ENCODE measurements around the gene SH2D4B. TPM values are rescaled to one million over a fixed set of nuclear protein-coding genes. Genes with fewer than 3 reads are reported as not detected.

Gene SH2D4B
- total RNA-seq, 2 experiments from 2014 or later = 0.03 TPM; not detected in 1

DNA sequence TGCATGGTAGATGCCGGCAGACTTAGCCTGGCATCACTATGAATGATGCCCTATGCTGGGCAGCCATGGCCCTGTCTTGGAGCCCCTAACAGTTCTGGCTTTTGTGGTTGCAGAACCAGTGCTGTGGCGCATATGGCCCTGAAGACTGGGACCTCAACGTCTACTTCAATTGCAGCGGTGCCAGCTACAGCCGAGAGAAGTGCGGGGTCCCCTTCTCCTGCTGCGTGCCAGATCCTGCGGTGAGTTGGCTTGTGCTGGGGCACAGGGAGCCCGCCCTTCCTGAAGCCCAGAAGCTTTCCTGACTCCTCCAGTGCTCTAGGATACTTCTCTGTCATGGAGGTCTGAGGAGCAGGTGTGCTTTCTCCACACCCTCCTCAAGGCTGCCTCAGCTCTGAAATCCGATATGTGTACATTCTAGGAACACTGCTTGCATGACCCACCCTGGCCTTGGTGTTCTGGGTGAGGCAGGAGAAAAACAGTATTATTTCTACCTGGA, 25.6 kb upstream of the SH2D4B start:
- Histone ChIP-seq H3K4me3 (ENCODE audit: low read depth, low read length, poor library complexity, severe bottlenecking) (no peak overlapping the region), H3K4me1 (ENCODE audit: insufficient read depth, low read length, poor library complexity, severe bottlenecking) (no peaks in the 10 kb centered on the region), H3K79me2 (ENCODE audit: insufficient read depth, low read depth, low read length) (no peaks in the 10 kb centered on the region), H3K9me2 (ENCODE audit: insufficient read depth, low read length) (no peaks in the 10 kb centered on the region), H3K4me2 (ENCODE audit: low read length) (no peak overlapping the region), H3K27ac (ENCODE audit: low read depth, low read length, poor library complexity, severe bottlenecking) (no peak overlapping the region), H4K20me1 (ENCODE audit: insufficient read depth, low read length) (no peaks in the 10 kb centered on the region), H2AFZ (ENCODE audit: low read length) (no peak overlapping the region), H3K36me3 (ENCODE audit: insufficient read depth, low read length) (peaks cover 88% of the 10 kb centered on the region), H3K9me3 (ENCODE audit: low read length) (no peaks in the 10 kb centered on the region)
- POLR2A ChIA-PET = interaction anchor here (0.6 kb wide), 1 partner anchor 28 kb away, joined by 3 read pairs; no protein-coding TSS in a partner anchor
- intact Hi-C loops (cut with micrococcal nuclease; ENCODE audit: unreplicated experiment) = no loop called here
- TF ChIP-seq, protein P1, sequence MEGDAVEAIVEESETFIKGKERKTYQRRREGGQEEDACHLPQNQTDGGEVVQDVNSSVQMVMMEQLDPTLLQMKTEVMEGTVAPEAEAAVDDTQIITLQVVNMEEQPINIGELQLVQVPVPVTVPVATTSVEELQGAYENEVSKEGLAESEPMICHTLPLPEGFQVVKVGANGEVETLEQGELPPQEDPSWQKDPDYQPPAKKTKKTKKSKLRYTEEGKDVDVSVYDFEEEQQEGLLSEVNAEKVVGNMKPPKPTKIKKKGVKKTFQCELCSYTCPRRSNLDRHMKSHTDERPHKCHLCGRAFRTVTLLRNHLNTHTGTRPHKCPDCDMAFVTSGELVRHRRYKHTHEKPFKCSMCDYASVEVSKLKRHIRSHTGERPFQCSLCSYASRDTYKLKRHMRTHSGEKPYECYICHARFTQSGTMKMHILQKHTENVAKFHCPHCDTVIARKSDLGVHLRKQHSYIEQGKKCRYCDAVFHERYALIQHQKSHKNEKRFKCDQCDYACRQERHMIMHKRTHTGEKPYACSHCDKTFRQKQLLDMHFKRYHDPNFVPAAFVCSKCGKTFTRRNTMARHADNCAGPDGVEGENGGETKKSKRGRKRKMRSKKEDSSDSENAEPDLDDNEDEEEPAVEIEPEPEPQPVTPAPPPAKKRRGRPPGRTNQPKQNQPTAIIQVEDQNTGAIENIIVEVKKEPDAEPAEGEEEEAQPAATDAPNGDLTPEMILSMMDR (conservative IDR thresholded peaks at IDR 0.05; ENCODE audit: low read length) = no peak
- TF ChIP-seq EZH2phosphoT487 (IDR thresholded peaks at IDR 0.05; ENCODE audit: borderline replicate concordance, low read depth, low read length) = no peak
- CTCF ChIA-PET (ENCODE audit: unreplicated experiment) = interaction anchor here (0.6 kb wide), 1 partner anchor 10 kb away, joined by 3 read pairs; no protein-coding TSS in a partner anchor
- no TSS peak for BruUV-seq (replicated peaks)
- DNase-seq (ENCODE audit: low spot score) = no peak

DNA sequence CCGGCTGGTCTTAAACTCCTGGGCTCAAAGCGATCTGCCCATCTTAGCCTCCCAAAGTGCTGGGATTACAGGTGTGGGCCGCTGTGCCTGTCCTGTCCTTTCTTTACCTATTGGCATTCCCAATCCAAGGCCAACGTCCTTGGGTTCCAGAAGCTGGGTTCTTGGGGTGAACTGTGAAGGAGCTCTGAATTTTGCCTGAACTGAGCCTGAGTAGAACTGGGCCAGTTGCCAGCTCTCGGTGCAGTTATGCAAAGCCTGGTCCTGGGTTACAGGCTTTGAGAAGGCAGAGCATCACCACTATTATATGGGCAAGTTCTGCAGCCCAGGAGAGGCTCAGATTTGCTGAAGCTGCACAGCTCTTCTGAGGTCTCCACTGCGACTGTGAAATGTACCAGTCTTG, 24.6 kb upstream of the SH2D4B start:
- Histone ChIP-seq H3K9me3 (ENCODE audit: low read length) (no peaks in the 10 kb centered on the region), H3K4me2 (ENCODE audit: low read length) (no peak overlapping the region), H3K79me2 (ENCODE audit: insufficient read depth, low read depth, low read length) (no peaks in the 10 kb centered on the region), H3K9me2 (ENCODE audit: insufficient read depth, low read length) (no peaks in the 10 kb centered on the region), H3K27ac (ENCODE audit: low read depth, low read length, poor library complexity, severe bottlenecking) (no peak overlapping the region), H3K36me3 (ENCODE audit: insufficient read depth, low read length) (peaks cover 91% of the 10 kb centered on the region), H4K20me1 (ENCODE audit: insufficient read depth, low read length) (no peaks in the 10 kb centered on the region), H3K4me1 (ENCODE audit: insufficient read depth, low read length, poor library complexity, severe bottlenecking) (no peaks in the 10 kb centered on the region), H3K4me3 (ENCODE audit: low read depth, low read length, poor library complexity, severe bottlenecking) (no peak overlapping the region), H2AFZ (ENCODE audit: low read length) (no peak overlapping the region)
- no peak for DNase-seq (ENCODE audit: low spot score)
- no TSS peak for BruUV-seq (replicated peaks)
- ChIA-PET POLR2A (interaction anchor here (0.6 kb wide), 1 partner anchor 1044 kb away, joined by 3 read pairs; no protein-coding TSS in a partner anchor), CTCF (ENCODE audit: unreplicated experiment) (interaction anchor here (1.3 kb wide), 1 partner anchor 7 kb away, joined by 3 read pairs; no protein-coding TSS in a partner anchor)
- no peak for TF ChIP-seq EZH2phosphoT487 (IDR thresholded peaks at IDR 0.05; ENCODE audit: borderline replicate concordance, low read depth, low read length)
- TF ChIP-seq, protein P1 (conservative IDR thresholded peaks at IDR 0.05; ENCODE audit: low read length) = no peak
- intact Hi-C loops (cut with micrococcal nuclease; ENCODE audit: unreplicated experiment) = no loop called here

DNA sequence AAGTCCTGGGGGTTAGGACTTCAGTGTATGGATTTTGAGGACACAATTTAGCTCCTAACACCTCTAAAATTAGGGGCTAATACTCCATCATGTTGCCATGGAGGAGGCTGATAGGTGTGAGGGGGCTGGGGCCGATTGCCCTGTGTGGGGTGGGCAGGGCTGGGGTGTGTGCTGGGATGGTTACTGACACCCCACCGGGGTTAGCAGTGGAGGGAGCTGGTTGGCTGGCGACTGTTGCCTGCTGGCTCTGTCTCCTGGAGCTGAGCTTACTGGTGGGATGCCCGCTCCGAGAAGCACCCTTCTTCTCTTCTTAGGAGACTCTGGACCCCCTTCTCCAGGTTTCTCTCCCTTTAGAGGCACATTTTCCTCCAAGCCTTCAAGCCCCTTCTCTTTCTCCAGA, 22.2 kb upstream of the SH2D4B start:
- no peak for DNase-seq (ENCODE audit: low spot score)
- Histone ChIP-seq H4K20me1 (ENCODE audit: insufficient read depth, low read length) (no peaks in the 10 kb centered on the region), H3K4me2 (ENCODE audit: low read length) (no peak overlapping the region), H3K9me2 (ENCODE audit: insufficient read depth, low read length) (no peaks in the 10 kb centered on the region), H3K4me3 (ENCODE audit: low read depth, low read length, poor library complexity, severe bottlenecking) (no peak overlapping the region), H3K4me1 (ENCODE audit: insufficient read depth, low read length, poor library complexity, severe bottlenecking) (no peaks in the 10 kb centered on the region), H2AFZ (ENCODE audit: low read length) (no peak overlapping the region), H3K36me3 (ENCODE audit: insufficient read depth, low read length) (peaks cover 82% of the 10 kb centered on the region), H3K9me3 (ENCODE audit: low read length) (no peaks in the 10 kb centered on the region), H3K79me2 (ENCODE audit: insufficient read depth, low read depth, low read length) (no peaks in the 10 kb centered on the region), H3K27ac (ENCODE audit: low read depth, low read length, poor library complexity, severe bottlenecking) (no peak overlapping the region)
- ChIA-PET POLR2A (no interaction called here), CTCF (ENCODE audit: unreplicated experiment) (no interaction called here)
- intact Hi-C loops (cut with micrococcal nuclease; ENCODE audit: unreplicated experiment) = no loop called here
- no peak for TF ChIP-seq EZH2phosphoT487 (IDR thresholded peaks at IDR 0.05; ENCODE audit: borderline replicate concordance, low read depth, low read length)
- TF ChIP-seq, protein P1 (conservative IDR thresholded peaks at IDR 0.05; ENCODE audit: low read length) = no peak
- no TSS peak for BruUV-seq (replicated peaks)

All from OCI-LY7 (cell line).